ENCODE results near the gene LSM7.
"Not testable (repeated sequence)": the region's sequence is repeated elsewhere in the genome, so short reads cannot be mapped to it uniquely, and the experiment has no call there.

The LSM7 gene

GRCh38 chr19:2350656-2351055, 22.3 kb upstream of the LSM7 start:
- Histone ChIP-seq H3K4me1 (ENCODE audit: insufficient read depth, poor library complexity, severe bottlenecking) (no peaks in the 10 kb centered on the region), H3K27ac (ENCODE audit: poor library complexity, severe bottlenecking) (no peak overlapping the region), H3K4me3 (ENCODE audit: severe bottlenecking) (no peak overlapping the region), H3K36me3 (ENCODE audit: low read depth) (no peaks in the 10 kb centered on the region), H3K9me3 (ENCODE audit: severe bottlenecking) (no peaks in the 10 kb centered on the region), H3K27me3 (ENCODE audit: insufficient read depth, poor library complexity, severe bottlenecking) (no peaks in the 10 kb centered on the region)
- TF ChIP-seq CTCF (IDR thresholded peaks at IDR 0.05; ENCODE audit: poor library complexity, severe bottlenecking), result no peak
- DNase-seq (ENCODE audit: low spot score) (no peak), ATAC-seq (ENCODE audit: low read depth) (no peak)

- not testable (repeated sequence) for H3K27ac ChIP-seq (ENCODE audit: poor library complexity, severe bottlenecking); H3K27me3 ChIP-seq (ENCODE audit: insufficient read depth, poor library complexity, severe bottlenecking); H3K36me3 ChIP-seq (ENCODE audit: low read depth); H3K4me3 ChIP-seq (ENCODE audit: severe bottlenecking); ATAC-seq (ENCODE audit: low read depth); H3K4me1 ChIP-seq (ENCODE audit: insufficient read depth, poor library complexity, severe bottlenecking); DNase-seq (ENCODE audit: low spot score); H3K9me3 ChIP-seq (ENCODE audit: severe bottlenecking)
Observed at GRCh38 chr19:2349818-2350217, 21.4 kb upstream of the LSM7 start.

GRCh38 chr19:2345794-2346663, 17.6 kb upstream of the LSM7 start:
- H3K4me1 ChIP-seq (ENCODE audit: insufficient read depth, poor library complexity, severe bottlenecking), result no peaks in the 10 kb centered on the region
- no peaks in the 10 kb centered on the region for H3K27me3 ChIP-seq (ENCODE audit: insufficient read depth, poor library complexity, severe bottlenecking)
- DNase-seq (ENCODE audit: low spot score), result no peak

DNA sequence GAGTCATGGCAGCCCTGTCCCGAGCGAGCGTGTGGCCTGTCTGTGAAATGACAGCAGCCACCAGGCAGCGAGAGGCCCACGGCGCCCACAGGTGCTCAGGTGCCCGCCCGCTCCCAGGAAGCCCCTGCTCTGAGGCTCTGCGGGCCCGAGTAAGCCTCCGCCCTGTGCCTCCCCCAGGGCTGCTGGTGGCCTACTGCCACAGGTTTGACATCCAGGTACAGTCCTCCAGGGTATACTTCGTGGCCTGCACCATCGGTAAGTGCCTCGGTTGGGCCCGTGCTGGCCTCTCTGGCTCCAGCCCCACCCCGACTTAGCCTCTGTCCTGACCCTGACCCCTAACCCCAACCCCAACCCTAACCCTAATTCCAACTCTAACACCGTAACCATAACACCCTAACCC, 16.7 kb upstream of the LSM7 start:
- TF ChIP-seq CTCF (IDR thresholded peaks at IDR 0.05; ENCODE audit: poor library complexity, severe bottlenecking), result no peak
- no peaks in the 10 kb centered on the region for H3K4me1 ChIP-seq (ENCODE audit: insufficient read depth, poor library complexity, severe bottlenecking)
- no peaks in the 10 kb centered on the region for H3K27me3 ChIP-seq (ENCODE audit: insufficient read depth, poor library complexity, severe bottlenecking)
- ATAC-seq (ENCODE audit: low read depth) (no peak), DNase-seq (ENCODE audit: low spot score) (no peak)
- H3K27ac ChIP-seq (ENCODE audit: poor library complexity, severe bottlenecking), result no peak overlapping the region
- 0 out of 2 replicates have a peak, but pooled peaks cover 3% of the 10 kb centered on the region for H3K36me3 ChIP-seq (ENCODE audit: low read depth)
- no peaks in the 10 kb centered on the region for H3K9me3 ChIP-seq (ENCODE audit: severe bottlenecking)
- no peak overlapping the region for H3K4me3 ChIP-seq (ENCODE audit: severe bottlenecking)

More at GRCh38 chr19:2345794-2346663, 17.6 kb upstream of the LSM7 start:
- Histone ChIP-seq H3K9me3 (ENCODE audit: severe bottlenecking) (no peaks in the 10 kb centered on the region), H3K4me3 (ENCODE audit: severe bottlenecking) (no peak overlapping the region), H3K27ac (ENCODE audit: poor library complexity, severe bottlenecking) (no peak overlapping the region), H3K36me3 (ENCODE audit: low read depth) (0 out of 2 replicates have a peak, but pooled peaks cover 3% of the 10 kb centered on the region)
- no peak for ATAC-seq (ENCODE audit: low read depth)
- no peak for TF ChIP-seq CTCF (IDR thresholded peaks at IDR 0.05; ENCODE audit: poor library complexity, severe bottlenecking)

DNA sequence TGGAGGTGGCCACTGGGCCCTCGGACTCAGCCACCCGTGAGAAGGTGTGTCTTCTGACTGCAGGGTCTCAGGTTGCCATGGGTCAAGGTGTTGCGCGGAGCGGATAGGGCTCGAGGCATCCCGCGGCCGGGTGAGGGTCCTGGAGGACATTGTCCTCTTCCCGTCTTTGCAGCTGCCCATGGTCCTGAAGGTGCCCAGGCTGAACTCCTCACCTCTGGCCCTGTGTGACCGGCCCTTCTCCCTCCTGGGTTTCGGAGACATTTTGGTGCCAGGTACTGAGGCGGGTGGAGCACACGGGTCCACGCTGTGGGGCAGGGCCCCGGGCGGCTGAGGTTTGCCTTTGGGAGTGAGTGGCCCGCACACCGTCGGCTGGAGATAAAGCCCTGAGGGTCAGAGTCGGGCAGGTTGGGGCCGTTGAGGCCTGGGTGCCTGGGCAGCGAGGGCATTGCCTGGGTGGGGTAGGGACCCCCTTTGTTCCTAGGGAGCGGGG, 16.0 kb upstream of the LSM7 start:
- H3K27ac ChIP-seq (ENCODE audit: poor library complexity, severe bottlenecking), result no peak overlapping the region
- H3K9me3 ChIP-seq (ENCODE audit: severe bottlenecking), result no peaks in the 10 kb centered on the region
- no peak overlapping the region for H3K4me3 ChIP-seq (ENCODE audit: severe bottlenecking)
- DNase-seq (ENCODE audit: low spot score), result peak; percentile 56
- ATAC-seq (ENCODE audit: low read depth), result no peak
- 0 out of 2 replicates have a peak, but pooled peaks cover 3% of the 10 kb centered on the region for H3K36me3 ChIP-seq (ENCODE audit: low read depth)
- H3K4me1 ChIP-seq (ENCODE audit: insufficient read depth, poor library complexity, severe bottlenecking), result no peaks in the 10 kb centered on the region
- TF ChIP-seq CTCF (IDR thresholded peaks at IDR 0.05; ENCODE audit: poor library complexity, severe bottlenecking), result no peak
- H3K27me3 ChIP-seq (ENCODE audit: insufficient read depth, poor library complexity, severe bottlenecking), result no peaks in the 10 kb centered on the region
